GM12875 (cell line): ENCODE results near the gene TRAPPC2B.

Source experiments
- H3K4me3 ChIP-seq: one replicate; pipeline ENCODE4 v1.5.1; 2011; ENCODE audit warnings: low read depth, low read length, control low read depth
- TF ChIP-seq, protein P1 (sequence below): IDR thresholded peaks from 2 replicates; pipeline ENCODE4 v1.5.1; 2011; ENCODE audit warnings: low read depth, mild to moderate bottlenecking, control low read depth, inconsistent platforms, low read length, moderate library complexity, borderline replicate concordance; ENCODE audit not compliant: insufficient read depth

TRAPPC2B gene

DNA sequence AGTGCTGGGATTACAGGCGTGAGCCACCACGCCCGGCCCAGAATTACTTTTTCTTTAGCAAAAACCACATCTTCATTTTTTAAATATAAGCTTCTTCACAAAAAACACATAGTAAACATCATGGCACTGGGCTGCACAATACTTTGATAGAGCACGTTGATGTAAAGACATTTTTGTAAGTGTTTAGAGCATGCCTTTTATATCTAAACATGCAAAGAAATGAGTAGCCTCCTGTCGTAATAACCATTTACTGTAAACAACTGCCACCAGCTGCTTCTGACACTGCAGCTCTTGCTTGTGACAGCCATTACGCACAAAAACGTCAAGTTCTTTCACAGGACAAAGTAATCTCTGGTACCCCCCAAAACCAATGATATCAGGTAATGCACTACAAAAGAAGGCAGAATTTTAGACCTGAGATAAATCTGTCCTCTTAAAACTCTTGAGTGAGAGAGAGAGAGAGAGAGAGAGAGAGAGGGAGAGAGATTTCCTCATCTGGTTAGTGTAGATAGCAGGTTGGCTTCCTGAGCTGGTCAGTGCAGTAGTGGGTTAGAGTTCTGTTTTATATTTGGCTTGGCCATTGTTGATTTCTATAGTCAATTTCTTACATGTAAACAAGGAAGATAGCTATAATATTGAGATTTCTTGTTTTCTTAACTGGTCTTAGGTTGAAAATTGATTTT is 19.6 kb downstream of the TRAPPC2B start:
- H3K4me3 ChIP-seq: no peak overlapping the region
- TF ChIP-seq, protein P1, sequence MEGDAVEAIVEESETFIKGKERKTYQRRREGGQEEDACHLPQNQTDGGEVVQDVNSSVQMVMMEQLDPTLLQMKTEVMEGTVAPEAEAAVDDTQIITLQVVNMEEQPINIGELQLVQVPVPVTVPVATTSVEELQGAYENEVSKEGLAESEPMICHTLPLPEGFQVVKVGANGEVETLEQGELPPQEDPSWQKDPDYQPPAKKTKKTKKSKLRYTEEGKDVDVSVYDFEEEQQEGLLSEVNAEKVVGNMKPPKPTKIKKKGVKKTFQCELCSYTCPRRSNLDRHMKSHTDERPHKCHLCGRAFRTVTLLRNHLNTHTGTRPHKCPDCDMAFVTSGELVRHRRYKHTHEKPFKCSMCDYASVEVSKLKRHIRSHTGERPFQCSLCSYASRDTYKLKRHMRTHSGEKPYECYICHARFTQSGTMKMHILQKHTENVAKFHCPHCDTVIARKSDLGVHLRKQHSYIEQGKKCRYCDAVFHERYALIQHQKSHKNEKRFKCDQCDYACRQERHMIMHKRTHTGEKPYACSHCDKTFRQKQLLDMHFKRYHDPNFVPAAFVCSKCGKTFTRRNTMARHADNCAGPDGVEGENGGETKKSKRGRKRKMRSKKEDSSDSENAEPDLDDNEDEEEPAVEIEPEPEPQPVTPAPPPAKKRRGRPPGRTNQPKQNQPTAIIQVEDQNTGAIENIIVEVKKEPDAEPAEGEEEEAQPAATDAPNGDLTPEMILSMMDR: no peak

GRCh38 chr19:57389194-57389729 is 25.9 kb downstream of the TRAPPC2B start:
- peak overlapping the region; percentile 27 for H3K4me3 ChIP-seq
- TF ChIP-seq, protein P1: no peak

DNA sequence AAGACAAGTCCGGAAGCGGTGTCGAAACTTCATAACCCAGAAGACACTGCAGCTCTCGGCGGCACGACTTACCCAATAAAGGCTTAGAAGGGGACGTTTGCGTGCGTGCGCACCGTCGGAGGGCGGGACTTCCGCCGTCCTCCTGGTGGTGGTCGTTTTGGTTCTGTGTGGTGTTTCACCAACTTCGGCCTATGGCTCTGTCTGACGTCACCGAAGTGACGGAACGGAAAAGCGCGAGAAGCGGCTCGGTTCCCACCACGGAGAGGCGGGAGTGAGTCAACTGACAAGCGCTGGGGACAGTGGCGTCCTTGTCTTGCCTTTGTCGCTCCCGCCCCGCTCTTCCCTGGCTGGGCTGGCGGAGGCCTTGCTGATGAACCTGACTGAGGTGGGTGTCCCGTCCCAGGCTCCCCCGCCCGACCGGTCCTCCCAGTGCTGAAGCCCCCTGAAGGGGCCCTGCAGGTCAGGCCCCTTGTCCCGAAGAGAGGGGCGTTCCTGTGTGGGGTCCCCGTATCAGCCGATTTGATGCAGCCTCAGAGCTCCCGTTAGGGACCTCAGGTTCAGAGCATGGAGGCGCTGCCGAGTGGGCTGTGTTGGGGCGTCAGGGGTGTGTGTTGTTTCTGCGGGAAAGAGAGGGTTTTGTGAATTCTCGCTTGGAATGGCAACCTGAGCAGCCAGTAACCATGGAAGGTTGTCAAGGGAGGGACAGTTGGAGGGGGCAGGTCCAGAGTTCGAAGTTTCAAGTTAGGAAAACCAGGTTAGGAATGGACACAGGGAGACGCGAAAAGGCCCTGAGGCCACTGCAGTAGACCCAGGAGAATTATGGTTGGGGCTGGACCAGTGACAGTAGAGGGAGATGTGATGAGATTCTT is 26.6 kb downstream of the TRAPPC2B start, which contains the start of gene ZNF548:
ZNF548 (plus strand) TSS at position 125 of the 869 bp plus-strand sequence; CDS start at position 371, 246 bp downstream.
- H3K4me3 ChIP-seq: peak within 1 kb of the TSS; percentile 75
- TF ChIP-seq, protein P1: no peak

- no peak overlapping the region for H3K4me3 ChIP-seq
- TF ChIP-seq, protein P1: no peak
Measured at GRCh38 chr19:57395710-57396109, 32.4 kb downstream of the TRAPPC2B start.

- H3K4me3 ChIP-seq: no peak overlapping the region
- TF ChIP-seq, protein P1: no peak
Measured at GRCh38 chr19:57398868-57399267, 35.5 kb downstream of the TRAPPC2B start.

DNA sequence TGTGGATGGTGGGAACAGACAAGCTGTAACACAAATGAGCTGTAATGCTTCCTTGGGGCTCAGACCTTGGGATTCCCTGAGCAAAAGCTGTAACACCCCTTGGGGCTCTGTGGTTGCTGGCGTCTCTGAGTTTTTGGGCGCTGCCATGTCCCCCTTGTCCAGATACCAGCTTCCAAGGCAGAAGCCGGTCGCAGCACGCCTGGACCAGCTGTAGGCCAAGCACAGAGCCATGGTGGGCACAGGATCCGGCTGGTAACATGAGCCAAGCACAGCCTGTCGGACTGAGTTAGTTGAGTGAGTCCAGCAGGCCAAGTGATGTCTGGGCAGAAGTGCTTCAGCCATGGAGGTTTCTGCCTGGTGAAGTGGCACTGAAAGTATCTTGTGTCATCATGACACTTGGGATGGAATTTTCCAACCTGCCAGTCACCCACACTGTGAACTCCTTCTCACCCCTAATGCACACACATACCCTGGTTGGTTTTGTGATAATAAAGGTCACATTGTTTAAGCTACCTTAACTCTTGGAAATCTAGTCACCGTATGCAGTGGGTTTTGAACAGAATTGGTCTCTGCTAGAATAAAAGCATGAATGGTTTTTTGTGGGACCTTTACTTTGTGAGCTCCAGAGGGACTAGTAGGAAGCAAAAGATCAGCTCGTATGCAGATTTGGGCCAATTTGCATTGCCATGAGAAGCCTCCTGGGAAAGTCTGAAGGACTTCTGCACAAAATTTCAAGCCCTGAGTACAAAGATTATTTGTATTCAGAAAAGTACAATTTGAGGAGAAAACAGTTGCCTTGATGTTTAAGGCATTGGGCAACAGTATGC is 40.6 kb downstream of the TRAPPC2B start:
- no peak overlapping the region for H3K4me3 ChIP-seq
- TF ChIP-seq, protein P1: no peak
